AG04449 (cell line): Measurements from ENCODE around the gene POLE3.

ENCODE experiments used
- CTCF ChIA-PET: fragments of 350-600 bp; formaldehyde crosslinking; extraction: SDS; loops from one replicate; lab custom pipeline; 2021; ENCODE audit warnings: antibody characterized with exemption; lab: Yijun Ruan, JAX
- POLR2A ChIA-PET: fragments of 400-600, 350-600 bp; formaldehyde crosslinking; extraction: SDS; loops from one replicate; lab custom pipeline; 2020; ENCODE audit warnings: antibody characterized with exemption, inconsistent platforms; lab: Yijun Ruan, JAX
- DNase-seq: peaks from one replicate; pipeline ENCODE4 v3.0.0-alpha.2; 2010; ENCODE audit warnings: low read depth, low spot score
- H3K4me3 ChIP-seq: 2 replicates; pipeline ENCODE4 v1.5.1; 2011; ENCODE audit warnings: low read depth, mild to moderate bottlenecking, control low read depth, low read length
- TF ChIP-seq, protein P1 (sequence below): IDR thresholded peaks from one replicate; pipeline ENCODE4 v1.5.1; 2011; ENCODE audit warnings: mild to moderate bottlenecking, moderate library complexity, low read length, control low read depth, inconsistent platforms; ENCODE audit not compliant: insufficient read depth; ENCODE audit errors: missing control alignments

The POLE3 gene

DNA sequence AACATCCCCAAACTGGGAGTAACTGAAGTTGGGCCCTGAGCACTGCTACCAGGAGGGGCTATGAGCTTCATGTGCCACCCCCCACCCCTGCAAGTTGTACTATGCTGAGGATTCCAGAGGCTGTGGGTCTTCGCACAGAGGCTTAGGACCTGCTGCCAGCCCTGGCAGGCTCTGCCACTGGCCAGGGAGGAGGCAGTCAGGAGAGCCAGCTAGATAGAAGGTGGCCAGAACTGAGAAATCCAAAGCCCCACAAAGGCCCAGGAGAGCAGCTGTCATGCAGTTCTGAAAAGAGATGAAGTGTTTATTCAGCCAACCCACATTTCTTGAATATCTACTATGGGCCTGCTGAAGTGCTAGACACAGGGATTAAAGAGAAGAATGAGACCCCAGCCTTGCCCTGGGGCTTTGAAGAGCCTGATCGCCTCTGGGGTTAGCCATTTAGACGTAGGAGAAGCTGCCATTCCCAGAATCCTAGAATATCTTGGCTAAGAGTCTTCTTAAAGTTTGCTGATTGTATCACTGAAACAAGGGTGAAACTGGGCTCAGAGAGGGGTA is 10.8 kb downstream of the POLE3 start:
- TF ChIP-seq, protein P1, sequence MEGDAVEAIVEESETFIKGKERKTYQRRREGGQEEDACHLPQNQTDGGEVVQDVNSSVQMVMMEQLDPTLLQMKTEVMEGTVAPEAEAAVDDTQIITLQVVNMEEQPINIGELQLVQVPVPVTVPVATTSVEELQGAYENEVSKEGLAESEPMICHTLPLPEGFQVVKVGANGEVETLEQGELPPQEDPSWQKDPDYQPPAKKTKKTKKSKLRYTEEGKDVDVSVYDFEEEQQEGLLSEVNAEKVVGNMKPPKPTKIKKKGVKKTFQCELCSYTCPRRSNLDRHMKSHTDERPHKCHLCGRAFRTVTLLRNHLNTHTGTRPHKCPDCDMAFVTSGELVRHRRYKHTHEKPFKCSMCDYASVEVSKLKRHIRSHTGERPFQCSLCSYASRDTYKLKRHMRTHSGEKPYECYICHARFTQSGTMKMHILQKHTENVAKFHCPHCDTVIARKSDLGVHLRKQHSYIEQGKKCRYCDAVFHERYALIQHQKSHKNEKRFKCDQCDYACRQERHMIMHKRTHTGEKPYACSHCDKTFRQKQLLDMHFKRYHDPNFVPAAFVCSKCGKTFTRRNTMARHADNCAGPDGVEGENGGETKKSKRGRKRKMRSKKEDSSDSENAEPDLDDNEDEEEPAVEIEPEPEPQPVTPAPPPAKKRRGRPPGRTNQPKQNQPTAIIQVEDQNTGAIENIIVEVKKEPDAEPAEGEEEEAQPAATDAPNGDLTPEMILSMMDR = no peak
- peak overlapping the region; percentile 92 for H3K4me3 ChIP-seq
- ChIA-PET CTCF (interaction anchor here (1.0 to 9.4 kb wide), 12 partner anchors 7 to 496 kb away, joined by 3 to 135 read pairs (median 8); partner anchors contain the start of genes C9orf43, CDC26, POLE3 and PRPF4), POLR2A (no interaction called here)
- DNase-seq = no peak

DNA sequence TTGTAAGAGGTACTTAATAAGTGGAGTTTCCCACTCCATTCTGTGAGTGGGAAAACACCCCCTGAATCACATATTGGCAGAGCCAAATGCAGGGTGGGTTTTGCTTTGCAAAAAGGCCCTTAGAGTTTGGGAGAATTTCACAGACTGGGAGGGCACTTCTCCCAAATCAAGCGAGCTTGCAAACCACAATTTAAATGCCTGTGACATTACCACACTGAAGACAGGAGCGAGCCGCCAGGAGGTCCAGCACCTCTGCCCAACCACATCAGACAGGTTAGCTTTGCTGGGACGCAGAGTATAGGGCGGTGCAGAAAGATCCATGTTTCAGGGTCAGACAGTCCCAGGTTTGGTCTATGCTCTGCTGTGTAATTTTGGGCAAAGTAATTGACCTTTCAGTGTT is 11.7 kb downstream of the POLE3 start:
- no peak for DNase-seq
- TF ChIP-seq, protein P1 = no peak
- ChIA-PET POLR2A (interaction anchor here (1.5 kb wide), 1 partner anchor 11 kb away, joined by 9 read pairs; the partner anchor contains the start of genes C9orf43 and POLE3), CTCF (interaction anchor here (0.9 to 9.4 kb wide), 7 partner anchors 11 to 259 kb away, joined by 3 to 135 read pairs (median 4); partner anchors contain the start of genes C9orf43 and POLE3)
- H3K4me3 ChIP-seq = no peak overlapping the region

DNA sequence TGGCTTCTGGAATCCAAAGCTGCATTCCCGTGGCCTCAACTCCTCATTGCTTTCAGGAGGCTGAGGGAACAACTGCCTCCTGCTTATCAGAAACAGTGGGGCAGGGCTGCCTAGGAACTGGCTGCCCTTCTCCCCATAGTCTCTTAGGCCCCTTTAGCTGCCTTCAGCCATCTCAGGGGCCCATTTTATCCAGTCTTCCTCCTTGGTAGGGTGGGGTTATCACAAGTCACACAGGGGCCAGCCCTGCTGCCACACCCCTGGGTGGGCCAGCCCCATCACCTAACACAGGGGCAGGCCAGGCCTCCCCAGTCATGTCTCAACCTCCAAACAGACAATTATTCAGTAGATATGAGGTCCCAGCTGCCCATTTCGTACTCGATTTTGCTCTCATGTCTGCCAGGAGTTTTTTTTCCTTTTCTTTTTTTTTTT is 13.3 kb downstream of the POLE3 start:
- TF ChIP-seq, protein P1 = no peak
- CTCF ChIA-PET = interaction anchor here (0.7 to 5.5 kb wide), 6 partner anchors 9 to 258 kb away, joined by 3 to 61 read pairs (median 4); partner anchors contain the start of genes C9orf43 and POLE3
- DNase-seq = no peak
- POLR2A ChIA-PET = no interaction called here
- H3K4me3 ChIP-seq = no peak overlapping the region

DNA sequence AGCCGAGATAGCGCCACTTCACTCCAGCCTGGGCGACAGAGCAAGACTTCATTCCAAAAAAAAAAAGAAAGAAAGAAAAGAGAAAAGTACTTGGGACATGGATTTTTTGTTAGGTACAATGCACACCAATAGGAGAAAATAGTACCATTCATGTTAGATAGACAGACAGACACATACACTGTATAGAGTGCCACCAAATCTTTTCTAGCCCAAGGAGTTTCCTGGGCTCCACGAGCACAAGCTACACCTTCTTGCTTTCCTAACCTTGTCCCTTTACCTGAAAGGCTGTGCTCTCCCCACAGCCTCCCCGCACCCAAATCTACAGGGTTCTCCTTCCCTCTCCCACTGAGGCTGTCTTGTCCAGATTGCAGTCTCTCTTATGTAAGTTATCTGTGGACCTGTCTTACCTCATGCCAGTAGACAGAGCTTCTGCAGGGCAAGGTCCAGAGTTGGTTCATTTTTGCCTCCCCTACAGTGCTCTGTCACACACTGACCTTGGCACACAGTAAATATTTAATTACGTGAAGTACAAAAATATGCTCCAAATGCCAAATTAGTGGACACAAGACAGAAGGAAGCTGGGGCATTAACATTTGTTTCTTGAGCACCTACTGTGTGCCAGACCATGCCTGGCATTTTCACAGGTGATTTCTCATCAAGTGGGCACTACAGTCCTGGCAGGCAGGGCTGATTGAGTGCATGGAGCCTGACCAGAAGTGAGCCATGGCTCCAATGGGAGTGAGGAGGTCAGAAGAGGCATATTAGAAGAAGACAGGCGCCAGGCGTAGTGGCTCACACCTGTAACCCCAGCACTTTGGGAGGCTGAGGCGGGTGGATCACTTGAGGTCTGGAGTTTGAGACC is 15.2 kb downstream of the POLE3 start:
- ChIA-PET CTCF (interaction anchor here (0.8 to 3.1 kb wide), 2 partner anchors 11 to 263 kb away, joined by 3 to 10 read pairs; no protein-coding TSS in a partner anchor), POLR2A (no interaction called here)
- no peak for DNase-seq
- TF ChIP-seq, protein P1 = no peak
- no peak overlapping the region for H3K4me3 ChIP-seq

DNA sequence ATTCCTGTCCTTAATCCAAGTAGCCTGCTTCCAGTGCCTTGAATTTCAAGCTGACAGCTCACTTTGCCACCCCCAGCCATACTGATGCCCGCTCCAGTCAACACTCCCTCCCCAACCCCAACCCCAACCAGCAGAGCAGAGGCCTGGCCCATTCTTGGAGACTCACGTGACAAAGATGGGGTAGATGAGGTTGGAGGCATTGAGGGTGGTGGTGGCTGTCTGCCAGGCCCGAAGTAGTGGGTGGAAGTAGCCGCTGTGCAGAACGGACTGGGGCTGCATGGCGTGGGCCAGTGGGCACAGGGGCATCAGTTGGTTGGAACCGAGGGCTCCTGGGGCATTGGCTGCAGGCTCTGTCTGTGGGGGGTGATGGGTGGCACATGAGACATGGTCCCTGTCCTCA is 17.2 kb downstream of the POLE3 start:
- POLR2A ChIA-PET = no interaction called here
- CTCF ChIA-PET = interaction anchor here (0.6 to 4.3 kb wide), 4 partner anchors 8 to 88 kb away, joined by 3 to 28 read pairs (median 6); partner anchors contain the start of gene ALAD
- no peak for DNase-seq
- no peak overlapping the region for H3K4me3 ChIP-seq
- TF ChIP-seq, protein P1 = no peak
